ENCODE results near the gene SCGB1D2. TPM values are rescaled to one million over a fixed set of nuclear protein-coding genes. Genes with fewer than 3 reads are reported as not detected.

Gene SCGB1D2
- total RNA-seq, 2 experiments from 2014 or later, result not detected

DNA sequence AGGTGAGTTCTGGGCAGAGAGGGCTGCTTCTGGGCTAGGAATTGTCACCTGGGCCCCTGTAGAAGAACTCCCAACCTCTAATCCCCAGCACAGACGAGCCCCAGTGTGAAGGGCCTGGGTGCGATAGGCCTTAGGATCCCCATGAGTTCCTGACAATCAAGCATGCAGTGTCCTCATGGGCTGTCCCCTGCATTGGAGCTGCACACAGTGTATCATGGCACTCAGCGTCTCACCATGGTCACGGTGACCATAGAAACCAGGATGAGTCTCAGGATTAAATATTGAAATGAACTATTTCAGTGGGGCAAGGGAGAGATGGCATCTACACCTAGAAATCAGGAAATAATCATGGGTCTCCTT is 33.3 kb upstream of the SCGB1D2 start:
- Histone ChIP-seq H3K4me1 (ENCODE audit: insufficient read depth, low read length, poor library complexity, severe bottlenecking) (peaks cover 34% of the 10 kb centered on the region), H3K27ac (ENCODE audit: low read depth, low read length, poor library complexity, severe bottlenecking) (no peak overlapping the region), H2AFZ (ENCODE audit: low read length) (no peak overlapping the region), H3K9me3 (ENCODE audit: low read length) (no peaks in the 10 kb centered on the region), H3K4me2 (ENCODE audit: low read length) (0 out of 2 replicates have a peak overlapping the region, but pooled peaks have one; percentile 8), H3K4me3 (ENCODE audit: low read depth, low read length, poor library complexity, severe bottlenecking) (no peak overlapping the region), H3K9me2 (ENCODE audit: insufficient read depth, low read length) (no peaks in the 10 kb centered on the region), H4K20me1 (ENCODE audit: insufficient read depth, low read length) (no peaks in the 10 kb centered on the region), H3K79me2 (ENCODE audit: insufficient read depth, low read depth, low read length) (no peaks in the 10 kb centered on the region), H3K36me3 (ENCODE audit: insufficient read depth, low read length) (no peaks in the 10 kb centered on the region)
- no peak for DNase-seq (ENCODE audit: low spot score)
- intact Hi-C loops (cut with micrococcal nuclease; ENCODE audit: unreplicated experiment), result no loop called here
- TF ChIP-seq, protein P1, sequence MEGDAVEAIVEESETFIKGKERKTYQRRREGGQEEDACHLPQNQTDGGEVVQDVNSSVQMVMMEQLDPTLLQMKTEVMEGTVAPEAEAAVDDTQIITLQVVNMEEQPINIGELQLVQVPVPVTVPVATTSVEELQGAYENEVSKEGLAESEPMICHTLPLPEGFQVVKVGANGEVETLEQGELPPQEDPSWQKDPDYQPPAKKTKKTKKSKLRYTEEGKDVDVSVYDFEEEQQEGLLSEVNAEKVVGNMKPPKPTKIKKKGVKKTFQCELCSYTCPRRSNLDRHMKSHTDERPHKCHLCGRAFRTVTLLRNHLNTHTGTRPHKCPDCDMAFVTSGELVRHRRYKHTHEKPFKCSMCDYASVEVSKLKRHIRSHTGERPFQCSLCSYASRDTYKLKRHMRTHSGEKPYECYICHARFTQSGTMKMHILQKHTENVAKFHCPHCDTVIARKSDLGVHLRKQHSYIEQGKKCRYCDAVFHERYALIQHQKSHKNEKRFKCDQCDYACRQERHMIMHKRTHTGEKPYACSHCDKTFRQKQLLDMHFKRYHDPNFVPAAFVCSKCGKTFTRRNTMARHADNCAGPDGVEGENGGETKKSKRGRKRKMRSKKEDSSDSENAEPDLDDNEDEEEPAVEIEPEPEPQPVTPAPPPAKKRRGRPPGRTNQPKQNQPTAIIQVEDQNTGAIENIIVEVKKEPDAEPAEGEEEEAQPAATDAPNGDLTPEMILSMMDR (conservative IDR thresholded peaks at IDR 0.05; ENCODE audit: low read length), result no peak
- no peak for TF ChIP-seq EZH2phosphoT487 (IDR thresholded peaks at IDR 0.05; ENCODE audit: borderline replicate concordance, low read depth, low read length)
- CTCF ChIA-PET (ENCODE audit: unreplicated experiment), result interaction anchor here (0.5 kb wide), 1 partner anchor 419 kb away, joined by 3 read pairs; no protein-coding TSS in a partner anchor
- BruUV-seq (replicated peaks), result no TSS peak
- POLR2A ChIA-PET, result no interaction called here

DNA sequence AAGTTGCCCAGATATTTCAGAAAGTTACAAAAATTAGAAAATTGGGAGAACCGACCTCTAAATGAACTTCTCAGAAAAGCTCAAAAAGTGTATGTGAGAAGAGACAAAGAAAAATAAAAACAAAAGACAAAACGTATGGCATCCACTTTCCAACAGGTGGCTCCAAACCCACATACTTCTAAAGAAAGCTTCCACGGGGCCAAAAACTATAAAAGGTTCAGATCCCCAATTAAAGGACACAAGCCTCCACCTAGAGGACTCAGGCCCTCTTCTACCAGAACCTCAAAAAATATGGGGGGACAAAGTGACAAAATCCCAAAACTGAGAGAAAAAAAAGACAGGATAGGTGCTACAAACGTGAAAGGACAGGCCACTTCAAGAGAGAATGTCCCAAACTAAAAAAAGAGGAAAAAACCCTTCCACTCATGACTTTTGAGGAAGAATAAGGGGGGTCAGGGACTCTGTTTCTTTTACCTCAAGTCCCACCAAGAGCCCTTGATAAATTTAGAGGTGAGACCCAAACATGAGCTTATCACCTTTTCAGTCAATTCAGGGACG is 24.8 kb upstream of the SCGB1D2 start:
- H3K9me3 ChIP-seq (ENCODE audit: low read length), result peaks cover 6% of the 10 kb centered on the region; the same call in 1 of the 2 replicates
- H3K9me2 ChIP-seq (ENCODE audit: insufficient read depth, low read length), result no peaks in the 10 kb centered on the region
- H3K27ac ChIP-seq (ENCODE audit: low read depth, low read length, poor library complexity, severe bottlenecking), result no peak overlapping the region
- H3K4me3 ChIP-seq (ENCODE audit: low read depth, low read length, poor library complexity, severe bottlenecking), result no peak overlapping the region
- BruUV-seq (replicated peaks), result no TSS peak
- CTCF ChIA-PET (ENCODE audit: unreplicated experiment), result no interaction called here
- DNase-seq (ENCODE audit: low spot score), result peak; percentile 42
- H3K4me1 ChIP-seq (ENCODE audit: insufficient read depth, low read length, poor library complexity, severe bottlenecking), result no peaks in the 10 kb centered on the region
- H3K79me2 ChIP-seq (ENCODE audit: insufficient read depth, low read depth, low read length), result no peaks in the 10 kb centered on the region
- no peak overlapping the region for H3K4me2 ChIP-seq (ENCODE audit: low read length)
- intact Hi-C loops (cut with micrococcal nuclease; ENCODE audit: unreplicated experiment), result loop anchor here (2.0 kb wide), 1 partner anchor 94 kb away; no protein-coding TSS in a partner anchor
- no peaks in the 10 kb centered on the region for H3K36me3 ChIP-seq (ENCODE audit: insufficient read depth, low read length)
- TF ChIP-seq EZH2phosphoT487 (IDR thresholded peaks at IDR 0.05; ENCODE audit: borderline replicate concordance, low read depth, low read length), result no peak
- TF ChIP-seq, protein P1 (conservative IDR thresholded peaks at IDR 0.05; ENCODE audit: low read length), result peak; percentile 75
- no peaks in the 10 kb centered on the region for H4K20me1 ChIP-seq (ENCODE audit: insufficient read depth, low read length)
- POLR2A ChIA-PET, result interaction anchor here (0.5 kb wide), 1 partner anchor 94 kb away, joined by 3 read pairs; no protein-coding TSS in a partner anchor
- no peak overlapping the region for H2AFZ ChIP-seq (ENCODE audit: low read length)

DNA sequence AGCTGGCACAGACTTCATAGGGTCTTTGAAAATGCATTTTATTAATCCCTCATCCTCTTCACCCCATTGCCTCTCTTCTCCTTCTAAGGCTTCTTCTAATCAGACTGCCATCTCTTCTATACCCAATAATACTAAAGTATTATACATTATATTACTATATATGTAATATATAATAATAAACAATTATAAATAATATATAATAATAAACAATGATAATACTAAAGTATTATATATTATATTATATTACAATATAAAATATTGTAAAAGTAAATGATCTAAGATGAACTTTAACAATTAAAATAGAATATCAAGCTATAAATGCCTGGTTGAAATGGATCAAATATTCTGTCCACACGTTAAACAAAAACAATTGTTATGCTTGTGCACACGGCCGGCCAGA is 20.5 kb upstream of the SCGB1D2 start:
- Histone ChIP-seq H3K9me2 (ENCODE audit: insufficient read depth, low read length) (no peaks in the 10 kb centered on the region), H3K36me3 (ENCODE audit: insufficient read depth, low read length) (no peaks in the 10 kb centered on the region), H4K20me1 (ENCODE audit: insufficient read depth, low read length) (no peaks in the 10 kb centered on the region), H3K4me2 (ENCODE audit: low read length) (no peak overlapping the region), H3K9me3 (ENCODE audit: low read length) (peaks cover 28% of the 10 kb centered on the region), H2AFZ (ENCODE audit: low read length) (no peak overlapping the region), H3K4me3 (ENCODE audit: low read depth, low read length, poor library complexity, severe bottlenecking) (no peak overlapping the region), H3K79me2 (ENCODE audit: insufficient read depth, low read depth, low read length) (no peaks in the 10 kb centered on the region), H3K27ac (ENCODE audit: low read depth, low read length, poor library complexity, severe bottlenecking) (no peak overlapping the region), H3K4me1 (ENCODE audit: insufficient read depth, low read length, poor library complexity, severe bottlenecking) (no peaks in the 10 kb centered on the region)
- no peak for DNase-seq (ENCODE audit: low spot score)
- BruUV-seq (replicated peaks), result no TSS peak
- intact Hi-C loops (cut with micrococcal nuclease; ENCODE audit: unreplicated experiment), result no loop called here
- TF ChIP-seq, protein P1 (conservative IDR thresholded peaks at IDR 0.05; ENCODE audit: low read length), result no peak
- TF ChIP-seq EZH2phosphoT487 (IDR thresholded peaks at IDR 0.05; ENCODE audit: borderline replicate concordance, low read depth, low read length), result no peak
- POLR2A ChIA-PET, result no interaction called here
- CTCF ChIA-PET (ENCODE audit: unreplicated experiment), result no interaction called here
